HepG2 (cell line): ENCODE results near the gene ZDHHC16. TPM values are rescaled to one million over a fixed set of nuclear protein-coding genes. Genes with fewer than 3 reads are reported as not detected.

Experiments
- ELF1 ChIP-seq: sonication (generic); formaldehyde crosslinking; IDR thresholded peaks from 2 replicates; pipeline ENCODE4 v1.4.0; 2020; ENCODE audit warnings: missing genetic modification reagents
- GABPB1 ChIP-seq: IDR thresholded peaks from 2 replicates; pipeline ENCODE4 v1.6.1; 2016; ENCODE audit warnings: mild to moderate bottlenecking, missing genetic modification reagents, moderate library complexity, missing compliant biosample characterization
- GTF2F1 ChIP-seq: fragments of 150-350 bp; IDR thresholded peaks from 2 replicates; pipeline ENCODE4 v1.6.1; 2014; ENCODE audit warnings: low read length
- HDAC6 ChIP-seq: fragments of 200-600 bp; sonication (generic); IDR thresholded peaks from 2 replicates; pipeline ENCODE4 v1.7.0; 2017; ENCODE audit warnings: mild to moderate bottlenecking, antibody characterized with exemption, low read length, low read depth
- HMG20A ChIP-seq: IDR thresholded peaks from 2 replicates; pipeline ENCODE4 v1.6.1; 2016; ENCODE audit warnings: borderline replicate concordance
- IRF2 ChIP-seq: IDR thresholded peaks from 2 replicates; pipeline ENCODE4 v1.6.1; 2018; ENCODE audit warnings: missing genetic modification reagents, missing compliant biosample characterization
- KAT8 ChIP-seq: IDR thresholded peaks from 2 replicates; pipeline ENCODE4 v1.6.1; 2016; ENCODE audit warnings: missing genetic modification reagents, missing compliant biosample characterization
- NONO ChIP-seq, 2 experiments: fragments of 450-650 bp in 1 of 2; sonication (generic) in 1 of 2; formaldehyde crosslinking in 1 of 2; IDR thresholded peaks in 1 of 2; conservative IDR thresholded peaks in 1 of 2; 2 replicates each; pipeline versions ENCODE4 v1.6.1 to v1.8.0; 2017 to 2022; ENCODE audit warnings: mild to moderate bottlenecking in 1 of 2, missing genetic modification reagents in 1 of 2, moderate library complexity in 1 of 2
- STAT5B ChIP-seq: sonication (generic); formaldehyde crosslinking; IDR thresholded peaks from 2 replicates; pipeline ENCODE4 v1.4.0; 2020; ENCODE audit warnings: missing genetic modification reagents
- ZBTB8A ChIP-seq: sonication (generic); formaldehyde crosslinking; IDR thresholded peaks from 2 replicates; pipeline ENCODE4 v1.4.0; 2020; ENCODE audit warnings: mild to moderate bottlenecking, low read depth, missing genetic modification reagents, borderline replicate concordance
- ZNF3 ChIP-seq: IDR thresholded peaks from 2 replicates; pipeline ENCODE4 v1.7.0; 2017; ENCODE audit warnings: inconsistent platforms
- ZNF34 ChIP-seq: sonication (generic); formaldehyde crosslinking; IDR thresholded peaks from 2 replicates; pipeline ENCODE4 v1.4.0; 2020; ENCODE audit warnings: mild to moderate bottlenecking, missing genetic modification reagents, borderline replicate concordance
- ZNF501 ChIP-seq: sonication (generic); formaldehyde crosslinking; IDR thresholded peaks from 2 replicates; pipeline ENCODE4 v1.5.1; 2020; ENCODE audit warnings: mild to moderate bottlenecking, moderate library complexity, missing genetic modification reagents
- ZNF530 ChIP-seq: sonication (generic); formaldehyde crosslinking; IDR thresholded peaks from 2 replicates; pipeline ENCODE4 v1.5.0; 2020; ENCODE audit warnings: low read depth, mild to moderate bottlenecking, missing genetic modification reagents
- ZNF543 ChIP-seq: sonication (generic); formaldehyde crosslinking; IDR thresholded peaks from 2 replicates; pipeline ENCODE4 v1.4.0; 2020; ENCODE audit warnings: mild to moderate bottlenecking, missing genetic modification reagents
- ZNF577 ChIP-seq: sonication (generic); formaldehyde crosslinking; IDR thresholded peaks from 2 replicates; pipeline ENCODE4 v1.4.0; 2020; ENCODE audit warnings: mild to moderate bottlenecking, low read depth, missing genetic modification reagents, borderline replicate concordance
- polyA plus RNA-seq, 8 experiments: library from polyadenylated mRNA; depleted of rRNA in 3 of 8; stranded (reverse) in 7 of 8; unstranded in 1 of 8; fragments of >200 nt; fragmentation: Illumina TruSeq in 4 of 8; extraction: Trizol in 4 of 8; gene quantifications; 2 replicates each; pipeline versions ENCODE4 v1.2.1 to v1.2.3, GENCODE V29; 2011 to 2016; ENCODE audit warnings: low read depth in 4 of 8, missing spikeins in 1 of 8, mixed read lengths in 1 of 8; ENCODE audit not compliant: insufficient read depth in 1 of 8
- total RNA-seq, 5 experiments: library from RNA; depleted of rRNA; stranded (reverse); fragments of >200 nt; fragmentation: Illumina TruSeq; extraction: Trizol; gene quantifications; 2 replicates each; pipeline ENCODE4 v1.2.3, GENCODE V29; 2016; ENCODE audit warnings: low read depth in 1 of 5
- TF ChIP-seq, protein P1 (sequence below): IDR thresholded peaks from 2 replicates; pipeline ENCODE4 v1.6.1; 2016; ENCODE audit warnings: missing compliant biosample characterization, missing genetic modification reagents, borderline replicate concordance
- TF ChIP-seq, protein P2 (sequence below): IDR thresholded peaks from 2 replicates; pipeline ENCODE4 v1.6.1; 2018; ENCODE audit warnings: missing genetic modification reagents
- TF ChIP-seq, protein P3 (sequence below): sonication (generic); formaldehyde crosslinking; IDR thresholded peaks from 2 replicates; pipeline ENCODE4 v1.4.0; 2020; ENCODE audit warnings: mild to moderate bottlenecking, low read depth, missing genetic modification reagents
- TF ChIP-seq, protein P4 (sequence below): sonication (generic); formaldehyde crosslinking; IDR thresholded peaks from 2 replicates; pipeline ENCODE4 v1.4.0; 2020; ENCODE audit warnings: low read depth, mild to moderate bottlenecking, missing genetic modification reagents
- TF ChIP-seq, protein P5 (sequence below): IDR thresholded peaks from 2 replicates; pipeline ENCODE4 v1.6.1; 2016; ENCODE audit warnings: missing genetic modification reagents, missing compliant biosample characterization
- TF ChIP-seq, protein P6 (sequence below): sonication (generic); formaldehyde crosslinking; IDR thresholded peaks from 2 replicates; pipeline ENCODE4 v1.4.0; 2020; ENCODE audit warnings: missing genetic modification reagents, borderline replicate concordance

The ZDHHC16 gene
- total and polyA plus RNA-seq, 2 of the 13 experiments (the other 11 are each of a cell fraction or from before 2014, with no cell fraction given) = 40.8 to 41.8 TPM

DNA sequence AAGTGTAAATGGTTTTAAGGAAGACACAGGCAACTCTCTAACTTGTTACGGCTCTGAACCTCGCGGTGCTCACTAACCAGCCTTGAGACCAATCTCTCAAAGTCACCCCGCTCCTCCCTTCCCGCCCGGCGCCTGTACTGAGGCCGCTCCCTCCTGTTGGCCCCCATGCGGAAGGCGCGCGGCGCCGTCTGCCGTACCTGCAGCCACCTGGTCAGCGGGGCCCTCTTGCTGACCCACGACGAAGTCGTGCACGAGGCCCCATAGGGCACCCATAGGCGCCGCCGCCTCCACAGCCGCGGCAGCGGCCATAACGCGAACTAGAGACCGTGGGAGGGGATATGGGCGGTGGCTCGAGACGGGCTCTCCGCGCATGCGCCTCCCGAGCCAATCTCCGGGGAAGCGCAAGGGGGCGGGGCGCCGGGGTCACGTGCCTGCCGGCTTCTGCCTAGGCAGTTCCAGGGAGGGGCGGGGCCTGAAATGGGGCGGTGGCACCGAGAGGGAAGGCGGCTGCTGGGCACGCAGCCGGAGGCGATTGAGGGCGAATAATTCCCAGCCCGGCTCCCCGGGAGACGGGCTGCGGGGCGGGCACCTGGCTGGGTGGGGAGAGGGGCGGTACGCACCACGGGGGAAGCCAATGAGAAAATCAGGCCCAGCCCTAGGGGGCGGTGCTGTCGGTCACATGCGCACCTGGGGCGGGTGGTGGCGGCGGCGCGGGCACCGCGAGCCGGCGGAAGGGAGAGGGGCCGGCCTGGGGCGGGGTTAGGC is 52.3 kb downstream of the ZDHHC16 start, which contains the start of gene MMS19 (continued):
- TF ChIP-seq, protein P1, sequence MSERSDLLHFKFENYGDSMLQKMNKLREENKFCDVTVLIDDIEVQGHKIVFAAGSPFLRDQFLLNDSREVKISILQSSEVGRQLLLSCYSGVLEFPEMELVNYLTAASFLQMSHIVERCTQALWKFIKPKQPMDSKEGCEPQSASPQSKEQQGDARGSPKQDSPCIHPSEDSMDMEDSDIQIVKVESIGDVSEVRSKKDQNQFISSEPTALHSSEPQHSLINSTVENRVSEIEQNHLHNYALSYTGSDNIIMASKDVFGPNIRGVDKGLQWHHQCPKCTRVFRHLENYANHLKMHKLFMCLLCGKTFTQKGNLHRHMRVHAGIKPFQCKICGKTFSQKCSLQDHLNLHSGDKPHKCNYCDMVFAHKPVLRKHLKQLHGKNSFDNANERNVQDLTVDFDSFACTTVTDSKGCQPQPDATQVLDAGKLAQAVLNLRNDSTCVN (CRISPR knock-in tag) = no peak
- TF ChIP-seq, protein P2, sequence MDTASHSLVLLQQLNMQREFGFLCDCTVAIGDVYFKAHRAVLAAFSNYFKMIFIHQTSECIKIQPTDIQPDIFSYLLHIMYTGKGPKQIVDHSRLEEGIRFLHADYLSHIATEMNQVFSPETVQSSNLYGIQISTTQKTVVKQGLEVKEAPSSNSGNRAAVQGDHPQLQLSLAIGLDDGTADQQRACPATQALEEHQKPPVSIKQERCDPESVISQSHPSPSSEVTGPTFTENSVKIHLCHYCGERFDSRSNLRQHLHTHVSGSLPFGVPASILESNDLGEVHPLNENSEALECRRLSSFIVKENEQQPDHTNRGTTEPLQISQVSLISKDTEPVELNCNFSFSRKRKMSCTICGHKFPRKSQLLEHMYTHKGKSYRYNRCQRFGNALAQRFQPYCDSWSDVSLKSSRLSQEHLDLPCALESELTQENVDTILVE = 0 out of 2 replicates have a peak, but pooled peaks have one; percentile 31
- peak; percentile 51; the same call in 1 of the 2 replicates for TF ChIP-seq GABPB1 (CRISPR knock-in tag)
- no peak for TF ChIP-seq ZNF577 (CRISPR knock-in tag)
- TF ChIP-seq, protein P3, sequence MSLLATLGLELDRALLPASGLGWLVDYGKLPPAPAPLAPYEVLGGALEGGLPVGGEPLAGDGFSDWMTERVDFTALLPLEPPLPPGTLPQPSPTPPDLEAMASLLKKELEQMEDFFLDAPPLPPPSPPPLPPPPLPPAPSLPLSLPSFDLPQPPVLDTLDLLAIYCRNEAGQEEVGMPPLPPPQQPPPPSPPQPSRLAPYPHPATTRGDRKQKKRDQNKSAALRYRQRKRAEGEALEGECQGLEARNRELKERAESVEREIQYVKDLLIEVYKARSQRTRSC (CRISPR knock-in tag) = no peak
- TF ChIP-seq ELF1 = peak; percentile 47
- TF ChIP-seq, protein P4, sequence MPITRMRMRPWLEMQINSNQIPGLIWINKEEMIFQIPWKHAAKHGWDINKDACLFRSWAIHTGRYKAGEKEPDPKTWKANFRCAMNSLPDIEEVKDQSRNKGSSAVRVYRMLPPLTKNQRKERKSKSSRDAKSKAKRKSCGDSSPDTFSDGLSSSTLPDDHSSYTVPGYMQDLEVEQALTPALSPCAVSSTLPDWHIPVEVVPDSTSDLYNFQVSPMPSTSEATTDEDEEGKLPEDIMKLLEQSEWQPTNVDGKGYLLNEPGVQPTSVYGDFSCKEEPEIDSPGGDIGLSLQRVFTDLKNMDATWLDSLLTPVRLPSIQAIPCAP (CRISPR knock-in tag) = no peak
- no peak for TF ChIP-seq ZBTB8A (CRISPR knock-in tag)
- TF ChIP-seq ZNF543 (CRISPR knock-in tag) = peak; percentile 54
- no peak for TF ChIP-seq GTF2F1
- TF ChIP-seq, protein P5, sequence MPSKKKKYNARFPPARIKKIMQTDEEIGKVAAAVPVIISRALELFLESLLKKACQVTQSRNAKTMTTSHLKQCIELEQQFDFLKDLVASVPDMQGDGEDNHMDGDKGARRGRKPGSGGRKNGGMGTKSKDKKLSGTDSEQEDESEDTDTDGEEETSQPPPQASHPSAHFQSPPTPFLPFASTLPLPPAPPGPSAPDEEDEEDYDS (CRISPR knock-in tag) = peak; percentile 91
- TF ChIP-seq ZNF34 (CRISPR knock-in tag) = 0 out of 2 replicates have a peak, but pooled peaks have one; percentile 26
- no peak; the same call in 1 of the 2 replicates for TF ChIP-seq IRF2 (CRISPR knock-in tag)
- TF ChIP-seq KAT8 (CRISPR knock-in tag) = peak; percentile 74
- no peak; the same call in none of the 2 replicates for TF ChIP-seq ZNF3 (CRISPR knock-in tag)
- TF ChIP-seq HDAC6 = no peak
- no peak for TF ChIP-seq NONO (IDR thresholded peaks at IDR 0.05)
- TF ChIP-seq NONO (CRISPR knock-in tag; conservative IDR thresholded peaks at IDR 0.05) = peak; percentile 85
- TF ChIP-seq, protein P6, sequence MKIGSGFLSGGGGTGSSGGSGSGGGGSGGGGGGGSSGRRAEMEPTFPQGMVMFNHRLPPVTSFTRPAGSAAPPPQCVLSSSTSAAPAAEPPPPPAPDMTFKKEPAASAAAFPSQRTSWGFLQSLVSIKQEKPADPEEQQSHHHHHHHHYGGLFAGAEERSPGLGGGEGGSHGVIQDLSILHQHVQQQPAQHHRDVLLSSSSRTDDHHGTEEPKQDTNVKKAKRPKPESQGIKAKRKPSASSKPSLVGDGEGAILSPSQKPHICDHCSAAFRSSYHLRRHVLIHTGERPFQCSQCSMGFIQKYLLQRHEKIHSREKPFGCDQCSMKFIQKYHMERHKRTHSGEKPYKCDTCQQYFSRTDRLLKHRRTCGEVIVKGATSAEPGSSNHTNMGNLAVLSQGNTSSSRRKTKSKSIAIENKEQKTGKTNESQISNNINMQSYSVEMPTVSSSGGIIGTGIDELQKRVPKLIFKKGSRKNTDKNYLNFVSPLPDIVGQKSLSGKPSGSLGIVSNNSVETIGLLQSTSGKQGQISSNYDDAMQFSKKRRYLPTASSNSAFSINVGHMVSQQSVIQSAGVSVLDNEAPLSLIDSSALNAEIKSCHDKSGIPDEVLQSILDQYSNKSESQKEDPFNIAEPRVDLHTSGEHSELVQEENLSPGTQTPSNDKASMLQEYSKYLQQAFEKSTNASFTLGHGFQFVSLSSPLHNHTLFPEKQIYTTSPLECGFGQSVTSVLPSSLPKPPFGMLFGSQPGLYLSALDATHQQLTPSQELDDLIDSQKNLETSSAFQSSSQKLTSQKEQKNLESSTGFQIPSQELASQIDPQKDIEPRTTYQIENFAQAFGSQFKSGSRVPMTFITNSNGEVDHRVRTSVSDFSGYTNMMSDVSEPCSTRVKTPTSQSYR (CRISPR knock-in tag) = no peak; the same call in 1 of the 2 replicates
- TF ChIP-seq HMG20A (CRISPR knock-in tag) = no peak
- 0 out of 2 replicates have a peak, but pooled peaks have one; percentile 9 for TF ChIP-seq STAT5B (CRISPR knock-in tag)
- no peak for TF ChIP-seq ZNF530 (CRISPR knock-in tag)
- peak; percentile 90 for TF ChIP-seq ZNF501 (CRISPR knock-in tag)
